Nephron progenitor cell (in vitro differentiated cells): Measurements from ENCODE around the gene HIVEP2.
A peak's percentile ranks its signal among the peaks of the same experiment; 100 is the strongest.

Experiments
- DNase-seq: peaks from one replicate; pipeline ENCODE4 v3.0.0; 2021
- H3K27ac Mint-ChIP-seq: 2 replicates; pipeline ENCODE4 v1.8.0; 2021; ENCODE audit warnings: mild to moderate bottlenecking, moderate library complexity, mixed read lengths
- H3K27me3 Mint-ChIP-seq: 2 replicates; pipeline ENCODE4 v1.8.0; 2021; ENCODE audit warnings: mild to moderate bottlenecking, low read depth, mixed read lengths; ENCODE audit not compliant: poor library complexity
- H3K36me3 Mint-ChIP-seq: 2 replicates; pipeline ENCODE4 v1.8.0; 2021; ENCODE audit warnings: low read depth, mixed read lengths
- H3K4me1 Mint-ChIP-seq: 2 replicates; pipeline ENCODE4 v1.8.0; 2021; ENCODE audit warnings: mixed read lengths
- H3K4me3 Mint-ChIP-seq: 2 replicates; pipeline ENCODE4 v1.8.0; 2021; ENCODE audit warnings: mild to moderate bottlenecking, moderate library complexity, mixed read lengths
- H3K9me3 Mint-ChIP-seq: 2 replicates; pipeline ENCODE4 v1.8.0; 2021; ENCODE audit warnings: mild to moderate bottlenecking, moderate library complexity, mixed read lengths
- CTCF ChIP-seq: fragments of 200-600 bp; sonication (generic); IDR thresholded peaks from 2 replicates; pipeline ENCODE4 v1.5.0; 2021; ENCODE audit warnings: antibody characterized with exemption

HIVEP2 gene

GRCh38 chr6:142833798-142834197 lies 111.2 kb downstream of the HIVEP2 start:
- Mint-ChIP-seq H3K4me3 (no peak overlapping the region), H3K27ac (no peak overlapping the region), H3K27me3 (no peaks in the 10 kb centered on the region), H3K36me3 (no peaks in the 10 kb centered on the region), H3K9me3 (no peaks in the 10 kb centered on the region), H3K4me1 (peaks cover 10% of the 10 kb centered on the region)
- no peak for TF ChIP-seq CTCF
- no peak for DNase-seq

- TF ChIP-seq CTCF = no peak
- DNase-seq = no peak
- peaks cover 13% of the 10 kb centered on the region for H3K4me1 Mint-ChIP-seq
- H3K27ac Mint-ChIP-seq = no peak overlapping the region
- no peak overlapping the region for H3K4me3 Mint-ChIP-seq
- H3K27me3 Mint-ChIP-seq = no peaks in the 10 kb centered on the region
- no peaks in the 10 kb centered on the region for H3K9me3 Mint-ChIP-seq
- no peaks in the 10 kb centered on the region for H3K36me3 Mint-ChIP-seq
These were observed 111.9 kb downstream of the HIVEP2 start for GRCh38 chr6:142833054-142833453.

GRCh38 chr6:142830807-142831206 lies 114.2 kb downstream of the HIVEP2 start:
- DNase-seq = no peak
- peaks cover 19% of the 10 kb centered on the region for H3K4me1 Mint-ChIP-seq
- TF ChIP-seq CTCF = no peak
- peak overlapping the region; percentile 53 for H3K27ac Mint-ChIP-seq
- no peaks in the 10 kb centered on the region for H3K9me3 Mint-ChIP-seq
- H3K27me3 Mint-ChIP-seq = no peaks in the 10 kb centered on the region
- no peak overlapping the region for H3K4me3 Mint-ChIP-seq
- H3K36me3 Mint-ChIP-seq = no peaks in the 10 kb centered on the region

GRCh38 chr6:142830116-142830710 lies 114.8 kb downstream of the HIVEP2 start:
- Mint-ChIP-seq H3K27ac (no peak overlapping the region), H3K27me3 (no peaks in the 10 kb centered on the region), H3K4me1 (peaks cover 20% of the 10 kb centered on the region), H3K36me3 (no peaks in the 10 kb centered on the region), H3K4me3 (no peak overlapping the region), H3K9me3 (no peaks in the 10 kb centered on the region)
- TF ChIP-seq CTCF = no peak
- DNase-seq = no peak

- DNase-seq = no peak
- no peak overlapping the region for H3K4me3 Mint-ChIP-seq
- no peaks in the 10 kb centered on the region for H3K27me3 Mint-ChIP-seq
- H3K4me1 Mint-ChIP-seq = peaks cover 27% of the 10 kb centered on the region
- no peak for TF ChIP-seq CTCF
- H3K27ac Mint-ChIP-seq = no peak overlapping the region
- H3K9me3 Mint-ChIP-seq = no peaks in the 10 kb centered on the region
- no peaks in the 10 kb centered on the region for H3K36me3 Mint-ChIP-seq
These were observed 115.4 kb downstream of the HIVEP2 start for GRCh38 chr6:142829556-142829955.

- no peaks in the 10 kb centered on the region for H3K36me3 Mint-ChIP-seq
- DNase-seq = no peak
- no peaks in the 10 kb centered on the region for H3K27me3 Mint-ChIP-seq
- peaks cover 35% of the 10 kb centered on the region for H3K4me1 Mint-ChIP-seq
- no peaks in the 10 kb centered on the region for H3K9me3 Mint-ChIP-seq
- H3K27ac Mint-ChIP-seq = peak overlapping the region; percentile 49
- no peak overlapping the region for H3K4me3 Mint-ChIP-seq
- TF ChIP-seq CTCF = no peak
These were observed 117.0 kb downstream of the HIVEP2 start for GRCh38 chr6:142827991-142828390.
